Activated CD4-positive, alpha-beta T cell treated with anti-CD3 and anti-CD28 coated beads, Interleukin-2, amount 10 ng/mL, durations not matched to agents 24 days and 14 days (primary cell): ENCODE measurements around the gene PRAC1. TPM values are rescaled to one million over a fixed set of nuclear protein-coding genes. Genes with fewer than 3 reads are reported as not detected.

Experiments
- DNase-seq: peaks from one replicate; pipeline ENCODE4 v3.0.0; 2022
- H3K27ac Mint-ChIP-seq: one replicate; pipeline ENCODE4 v1.8.0; 2022; ENCODE audit warnings: mild to moderate bottlenecking, mixed read lengths
- H3K27me3 Mint-ChIP-seq: one replicate; pipeline ENCODE4 v1.8.0; 2022; ENCODE audit warnings: mixed read lengths
- H3K36me3 Mint-ChIP-seq: one replicate; pipeline ENCODE4 v1.8.0; 2022; ENCODE audit warnings: low read depth, mild to moderate bottlenecking, mixed read lengths
- H3K4me1 Mint-ChIP-seq: one replicate; pipeline ENCODE4 v1.8.0; 2021; ENCODE audit warnings: mixed read lengths
- H3K4me3 Mint-ChIP-seq: one replicate; pipeline ENCODE4 v1.8.0; 2022; ENCODE audit warnings: mild to moderate bottlenecking, moderate library complexity, mixed read lengths
- H3K9me3 Mint-ChIP-seq: one replicate; pipeline ENCODE4 v1.8.0; 2021; ENCODE audit warnings: mixed read lengths
- intact Hi-C: fragments of 100-400 bp; cut with micrococcal nuclease; formaldehyde crosslinking; loops from one replicate; pipeline ENCODE4 v1.15.1; 2023
- total RNA-seq: library from RNA; stranded (reverse); gene quantifications from 2 replicates; pipeline ENCODE4 v1.2.3, GENCODE V29; 2022

The PRAC1 gene
- total RNA-seq, 1 donor from 2014 or later, result not detected

DNA sequence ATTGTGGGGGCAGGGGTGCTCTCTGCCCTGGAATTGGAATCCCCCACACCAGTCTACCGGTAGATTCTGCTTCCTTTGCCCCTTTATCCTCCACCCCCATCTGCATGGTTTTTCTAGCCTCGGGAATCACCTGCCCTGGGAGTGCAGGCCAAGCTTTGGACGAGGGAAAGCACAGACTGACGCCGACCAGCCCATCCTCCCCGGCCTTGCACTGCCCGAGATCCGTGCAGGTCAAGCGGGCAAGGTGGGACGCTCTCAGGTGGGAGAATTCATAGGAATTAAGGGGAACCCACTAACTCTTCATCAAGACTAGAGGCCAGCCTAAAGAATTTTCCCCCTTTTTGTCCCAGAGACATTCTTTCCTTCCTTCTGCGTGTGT is 16.1 kb upstream of the PRAC1 start:
- Mint-ChIP-seq H3K36me3 (peaks cover 2% of the 10 kb centered on the region), H3K4me1 (peaks cover 8% of the 10 kb centered on the region), H3K27me3 (peaks cover 96% of the 10 kb centered on the region), H3K9me3 (no peaks in the 10 kb centered on the region), H3K27ac (no peak overlapping the region), H3K4me3 (no peak overlapping the region)
- intact Hi-C loops, result no loop called here
- DNase-seq, result no peak

DNA sequence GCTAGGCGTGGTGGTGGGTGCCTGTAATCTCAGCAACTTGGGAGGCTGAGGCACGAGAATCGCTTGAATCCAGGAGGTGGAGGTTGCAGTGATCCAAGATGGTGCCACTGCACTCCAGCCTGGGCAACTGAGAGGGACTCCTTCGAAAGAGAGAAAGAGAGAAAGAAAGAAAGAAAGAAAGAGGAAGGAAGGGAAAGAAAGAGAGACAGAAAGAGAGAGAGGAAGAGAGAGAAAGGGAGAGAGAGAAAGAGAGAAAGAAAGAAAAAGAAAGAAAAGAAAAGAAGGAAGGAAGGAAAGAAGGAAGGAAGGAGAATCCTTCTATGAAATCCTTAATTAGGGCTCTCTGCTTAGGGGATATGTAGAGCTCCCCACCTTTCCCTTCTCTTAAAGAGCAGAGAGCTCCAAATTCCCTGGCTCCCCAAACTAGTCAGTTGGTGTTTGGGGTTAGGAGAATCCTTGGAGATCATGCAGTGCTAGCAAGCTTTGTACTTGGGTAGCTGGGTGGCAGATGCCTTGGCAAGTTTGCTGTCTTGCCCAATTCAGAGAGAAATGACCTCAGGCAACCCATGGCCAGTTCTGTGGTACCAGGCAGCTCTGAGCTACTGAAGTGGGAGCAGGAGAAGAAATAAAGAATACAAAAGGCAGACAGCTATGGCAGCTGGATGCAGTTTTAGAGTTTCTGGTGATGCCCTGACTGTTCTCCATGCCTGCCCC is 15.2 kb upstream of the PRAC1 start:
- Mint-ChIP-seq H3K27me3 (peaks cover 93% of the 10 kb centered on the region), H3K4me1 (peaks cover 14% of the 10 kb centered on the region), H3K36me3 (peaks cover 2% of the 10 kb centered on the region), H3K9me3 (no peaks in the 10 kb centered on the region), H3K27ac (no peak overlapping the region), H3K4me3 (no peak overlapping the region)
- no peak for DNase-seq
- intact Hi-C loops, result no loop called here

DNA sequence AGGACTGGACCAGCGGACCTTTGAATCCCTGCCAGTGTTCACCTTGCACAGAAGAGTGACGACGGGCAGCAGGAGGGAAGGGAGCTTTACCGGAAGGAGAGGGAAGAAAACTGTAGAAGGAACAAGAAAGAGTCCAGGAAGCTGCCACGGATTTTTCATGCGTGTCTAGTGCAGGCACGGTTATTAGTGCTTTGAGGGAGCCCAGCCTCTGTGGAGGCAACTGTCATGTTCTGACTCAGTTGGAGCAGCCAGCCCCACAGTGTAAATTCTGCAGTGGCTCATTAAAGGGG is 12.7 kb upstream of the PRAC1 start:
- H3K4me3 Mint-ChIP-seq, result no peak overlapping the region
- H3K9me3 Mint-ChIP-seq, result no peaks in the 10 kb centered on the region
- peaks cover 92% of the 10 kb centered on the region for H3K27me3 Mint-ChIP-seq
- no peak overlapping the region for H3K27ac Mint-ChIP-seq
- DNase-seq, result no peak
- intact Hi-C loops, result no loop called here
- peaks cover 2% of the 10 kb centered on the region for H3K36me3 Mint-ChIP-seq
- H3K4me1 Mint-ChIP-seq, result peaks cover 14% of the 10 kb centered on the region

DNA sequence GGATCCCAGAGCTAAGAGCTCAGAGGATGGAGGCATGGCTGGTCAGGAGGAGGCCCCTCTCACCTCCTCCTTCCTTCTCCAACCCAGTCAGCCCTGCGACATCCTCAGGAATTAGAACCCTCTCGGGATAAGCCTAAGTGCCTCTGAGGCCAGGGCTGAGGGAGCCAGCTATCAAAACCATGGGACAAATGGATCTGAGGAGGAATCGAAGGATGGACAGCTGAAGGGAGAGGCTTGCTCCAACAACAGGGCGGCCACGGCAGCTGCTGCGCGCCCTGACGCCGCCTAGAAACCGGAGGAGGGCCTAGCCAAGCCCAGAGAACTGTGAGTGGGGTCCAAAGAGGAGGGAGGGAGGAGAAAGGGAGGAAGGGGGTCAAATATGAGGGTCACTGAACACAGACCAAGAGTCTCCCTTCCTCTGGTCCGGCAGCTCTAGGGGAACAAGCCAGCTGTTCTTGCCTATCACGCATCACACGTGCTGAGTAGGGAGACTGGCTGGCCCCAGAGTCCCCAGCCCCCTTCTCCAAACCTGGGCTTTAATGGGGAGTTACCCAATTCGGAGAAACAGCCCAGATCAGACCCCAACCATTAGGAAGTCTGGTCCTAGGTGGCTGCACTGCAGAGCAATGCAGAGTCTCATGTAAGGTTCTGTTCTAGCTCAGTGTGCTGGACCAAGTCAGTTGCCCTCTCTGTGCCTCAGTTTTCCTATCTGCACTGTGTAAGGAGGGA is 12.2 kb upstream of the PRAC1 start:
- Mint-ChIP-seq H3K4me3 (no peak overlapping the region), H3K4me1 (peaks cover 14% of the 10 kb centered on the region), H3K27me3 (peaks cover 92% of the 10 kb centered on the region), H3K36me3 (peaks cover 2% of the 10 kb centered on the region), H3K9me3 (no peaks in the 10 kb centered on the region), H3K27ac (no peak overlapping the region)
- intact Hi-C loops, result no loop called here
- DNase-seq, result no peak

DNA sequence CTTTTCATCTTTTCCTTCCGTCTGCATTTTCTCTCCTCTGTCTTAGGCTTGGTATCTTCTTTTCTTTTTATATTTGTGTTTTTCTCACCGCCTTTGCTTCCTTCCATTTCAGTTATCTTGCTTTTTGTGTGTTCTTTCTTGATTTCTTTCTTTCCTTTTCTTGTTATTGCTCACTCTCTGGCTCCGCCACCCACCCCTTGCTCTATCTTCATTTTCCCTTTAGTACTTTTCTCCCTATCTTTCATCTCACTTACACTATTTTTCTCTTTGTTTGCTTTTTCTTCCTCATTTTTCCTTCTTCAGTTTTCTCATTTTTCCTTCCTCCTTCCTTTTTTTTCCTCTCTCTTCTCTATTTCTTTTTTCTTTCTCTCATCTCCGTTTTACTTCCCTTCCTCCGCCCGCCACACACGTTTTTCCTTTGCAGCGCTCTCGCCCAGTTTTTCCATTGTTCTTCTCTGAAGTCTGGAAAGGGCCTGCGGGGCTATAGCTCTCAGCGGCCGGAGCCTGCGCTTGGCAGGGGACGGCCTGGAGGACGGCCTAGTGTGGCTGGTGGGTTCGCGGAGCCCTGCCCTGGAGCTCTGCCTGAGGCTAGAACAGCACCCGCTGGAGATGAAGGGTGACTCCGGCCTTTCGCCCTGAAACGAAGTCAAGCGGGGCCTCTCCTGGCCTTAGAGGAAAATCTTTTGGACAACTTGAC is 11.5 kb upstream of the PRAC1 start:
- Mint-ChIP-seq H3K4me3 (peak overlapping the region; percentile 9), H3K36me3 (peaks cover 2% of the 10 kb centered on the region), H3K27ac (no peak overlapping the region), H3K9me3 (no peaks in the 10 kb centered on the region), H3K27me3 (peaks cover 93% of the 10 kb centered on the region), H3K4me1 (peaks cover 16% of the 10 kb centered on the region)
- intact Hi-C loops, result no loop called here
- no peak for DNase-seq

DNA sequence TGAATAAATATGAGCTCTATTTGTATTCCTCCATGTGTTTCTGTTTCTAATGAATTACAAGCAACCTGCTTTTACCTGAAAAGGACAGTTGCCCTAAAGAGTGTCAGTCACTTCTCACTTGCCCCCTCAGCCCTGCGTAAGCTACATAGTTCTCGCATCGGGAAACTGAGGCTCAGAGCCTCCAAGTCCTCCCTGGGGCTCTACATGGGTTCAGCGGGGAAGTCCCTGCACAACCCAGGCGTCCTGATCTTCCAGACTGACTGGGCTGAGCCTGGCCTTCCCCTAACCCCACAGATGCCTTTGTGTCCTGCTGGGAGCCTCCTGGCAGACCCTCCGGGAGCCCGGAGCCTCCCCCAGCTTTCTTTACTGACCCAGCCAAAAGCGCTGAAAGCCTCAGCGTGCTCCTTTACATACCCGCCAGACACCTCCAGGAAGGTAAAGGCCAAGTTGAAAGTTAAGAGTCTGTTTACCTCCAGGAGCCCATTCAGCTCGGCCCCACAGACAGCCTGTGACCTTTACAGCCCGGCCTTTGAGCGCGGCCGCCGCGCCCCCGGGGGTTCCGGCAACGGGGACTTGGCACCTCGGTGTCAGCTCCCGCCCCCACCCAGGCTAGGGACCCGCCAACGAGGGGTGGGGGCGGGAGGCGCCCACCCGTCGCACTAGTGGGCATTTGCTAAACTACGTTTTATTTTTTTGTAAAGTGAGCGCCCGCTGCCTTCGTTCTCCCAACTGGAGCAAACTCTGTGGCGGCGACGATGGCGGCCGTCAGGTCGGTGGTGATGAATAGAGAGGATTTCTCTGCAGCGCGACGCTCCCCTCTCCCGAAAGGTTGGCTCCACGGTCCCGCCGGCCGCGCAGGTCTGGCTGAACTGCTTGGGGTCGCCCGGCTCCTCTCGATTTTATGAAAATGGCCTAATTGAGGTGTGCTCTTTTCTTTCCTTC is 10.6 kb upstream of the PRAC1 start:
- no peaks in the 10 kb centered on the region for H3K9me3 Mint-ChIP-seq
- peaks cover 90% of the 10 kb centered on the region for H3K27me3 Mint-ChIP-seq
- peaks cover 17% of the 10 kb centered on the region for H3K4me1 Mint-ChIP-seq
- DNase-seq, result no peak
- no peak overlapping the region for H3K27ac Mint-ChIP-seq
- peak overlapping the region; percentile 9 for H3K4me3 Mint-ChIP-seq
- intact Hi-C loops, result no loop called here
- peaks cover 2% of the 10 kb centered on the region for H3K36me3 Mint-ChIP-seq

DNA sequence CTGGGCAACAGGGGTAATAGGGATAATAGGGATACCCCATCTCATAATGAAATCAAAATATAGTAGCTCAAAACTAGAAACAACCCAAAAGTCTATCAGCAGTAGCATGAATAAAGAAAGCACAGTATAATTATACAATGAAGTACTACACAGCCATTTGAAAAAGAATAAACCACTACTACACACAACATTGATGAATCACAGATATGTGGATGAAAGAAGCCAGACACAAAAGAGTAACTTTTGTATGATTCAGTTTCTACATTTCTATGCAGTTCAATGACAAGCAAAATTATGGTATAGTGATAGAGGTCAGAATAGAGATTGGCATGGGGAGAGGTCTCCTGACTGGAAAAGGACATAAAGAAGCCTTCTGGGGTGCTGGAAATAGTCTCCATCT is 9.0 kb upstream of the PRAC1 start:
- Mint-ChIP-seq H3K27ac (no peak overlapping the region), H3K4me3 (no peak overlapping the region), H3K4me1 (peaks cover 17% of the 10 kb centered on the region), H3K36me3 (peaks cover 2% of the 10 kb centered on the region), H3K27me3 (peaks cover 91% of the 10 kb centered on the region), H3K9me3 (no peaks in the 10 kb centered on the region)
- intact Hi-C loops, result no loop called here
- DNase-seq, result no peak

DNA sequence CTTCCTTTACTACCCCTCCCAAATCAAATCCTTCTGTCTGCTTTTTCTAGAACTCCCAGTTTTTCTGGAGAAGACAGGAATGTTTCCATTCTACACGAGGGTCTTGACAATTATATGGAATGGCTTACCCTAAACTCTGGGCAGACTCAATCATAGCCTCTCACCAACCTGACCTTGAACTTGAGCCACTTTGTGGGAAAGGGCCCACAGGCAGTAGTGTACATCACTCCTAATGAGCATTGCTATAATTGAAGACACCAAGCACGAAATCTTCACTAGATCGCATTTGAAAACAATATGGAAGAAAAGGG is 7.9 kb upstream of the PRAC1 start:
- Mint-ChIP-seq H3K4me3 (no peak overlapping the region), H3K4me1 (peaks cover 18% of the 10 kb centered on the region), H3K27me3 (peaks cover 91% of the 10 kb centered on the region), H3K9me3 (no peaks in the 10 kb centered on the region), H3K36me3 (peaks cover 2% of the 10 kb centered on the region), H3K27ac (no peak overlapping the region)
- no peak for DNase-seq
- intact Hi-C loops, result no loop called here

DNA sequence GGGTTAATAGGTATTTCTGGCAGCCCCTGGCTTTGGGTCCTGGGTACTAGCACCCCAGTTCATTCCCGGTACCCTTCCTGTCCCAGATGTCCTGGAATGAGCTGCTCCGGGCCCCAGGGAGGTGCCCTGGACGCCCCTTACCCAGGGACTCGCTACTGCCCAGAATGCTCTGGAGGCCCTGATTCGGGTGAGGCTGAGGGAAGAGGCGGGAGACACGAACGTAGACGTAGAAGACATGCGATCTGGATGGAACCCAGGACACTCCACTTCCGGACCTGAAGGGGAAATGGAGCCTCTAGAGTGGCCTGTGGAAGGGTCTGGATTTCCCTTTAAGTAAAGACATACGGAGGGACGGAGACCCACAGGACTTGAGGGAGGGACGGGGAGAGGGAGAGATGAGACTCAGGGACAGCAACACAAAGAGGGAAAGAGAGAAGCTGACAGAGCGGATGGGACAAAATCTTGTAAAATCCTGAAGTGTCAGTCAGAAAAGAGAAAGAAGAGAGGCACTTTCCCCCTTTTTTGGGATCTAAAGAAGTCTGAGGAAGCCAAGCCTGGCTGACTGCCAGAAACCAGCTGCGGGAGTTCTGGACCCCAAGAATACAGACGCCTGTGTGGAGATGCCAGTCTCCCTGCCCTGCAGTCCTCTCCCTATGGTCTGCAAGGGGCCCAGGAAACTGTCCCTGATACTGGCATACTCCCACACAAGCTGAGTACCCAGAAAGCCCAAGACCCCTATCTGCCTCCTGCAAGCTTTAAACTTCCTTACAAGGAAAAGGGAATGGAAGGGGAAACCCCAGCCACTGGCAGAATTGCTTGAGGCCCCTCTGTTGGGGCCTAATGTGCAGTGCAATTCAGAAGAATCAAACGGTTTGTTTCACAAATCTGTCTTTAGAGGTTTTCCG is 7.3 kb upstream of the PRAC1 start:
- no peak overlapping the region for H3K4me3 Mint-ChIP-seq

DNA sequence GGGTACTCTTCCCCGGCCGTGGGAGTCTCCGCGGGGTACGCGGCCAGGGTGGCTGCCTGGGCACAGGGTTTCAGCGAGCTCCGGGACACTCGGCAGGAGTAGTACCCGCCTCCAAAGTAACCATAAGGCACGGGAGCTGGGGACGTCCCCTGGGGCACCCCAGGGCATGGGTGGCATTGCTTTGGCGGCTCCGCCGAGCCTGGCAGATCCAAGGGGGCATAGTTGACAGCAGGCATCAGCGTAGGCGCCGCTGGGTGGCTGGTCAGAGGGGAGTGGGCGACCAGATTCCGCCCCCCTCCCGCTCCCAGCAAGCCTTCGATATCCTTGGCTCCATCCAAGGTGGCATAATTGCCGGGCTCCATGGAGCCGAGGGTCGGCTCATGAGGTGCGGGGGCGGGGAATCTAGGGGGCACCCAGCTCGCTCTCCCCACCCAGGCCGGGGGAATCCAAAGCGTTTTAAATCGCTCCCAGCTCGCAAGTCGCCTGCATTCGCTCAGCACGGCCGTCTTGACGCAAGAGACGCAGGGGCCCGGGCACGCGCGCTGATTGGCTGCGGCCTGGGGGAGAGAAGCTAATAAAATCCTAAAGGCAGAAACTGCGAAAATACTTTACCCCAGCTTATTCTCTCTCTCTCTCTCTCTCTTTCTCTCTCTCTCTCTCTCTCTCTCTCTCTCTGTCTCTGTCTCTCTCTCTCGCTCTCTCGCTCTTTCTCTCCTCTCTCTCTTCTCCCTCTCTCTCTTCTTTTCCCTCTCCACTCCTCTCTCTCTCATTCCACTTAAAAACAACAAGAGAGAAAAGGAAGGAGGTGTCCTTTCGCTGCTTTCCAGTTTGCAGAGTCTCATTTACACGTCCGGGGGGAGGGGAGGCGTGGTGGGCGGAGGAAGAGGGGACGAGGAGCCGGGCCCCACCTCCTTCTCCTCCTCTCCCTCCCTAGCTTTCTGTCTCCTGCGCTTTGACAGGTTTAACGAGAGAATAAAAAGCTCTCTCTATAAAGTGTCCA is 6.2 kb upstream of the PRAC1 start, which contains the start of gene HOXB13:
Gene HOXB13, minus strand, starts transcription at position 519 of the 1,000 bp plus-strand sequence. Its CDS starts 157 bp downstream, at position 362.
- no peak for DNase-seq
- Mint-ChIP-seq H3K27me3 (peaks cover 91% of the 10 kb centered on the region), H3K4me3 (peak within 1 kb of the TSS; percentile 44), H3K4me1 (peaks cover 21% of the 10 kb centered on the region), H3K27ac (no peak within 1 kb of the TSS), H3K9me3 (no peaks in the 10 kb centered on the region), H3K36me3 (no peaks in the 10 kb centered on the region)
- intact Hi-C loops, result loop anchor here (10.0 kb wide), 1 partner anchor 1236 kb away; the partner anchor contains the start of gene DLX4

More for the DNA sequence above, 7.3 kb upstream of the PRAC1 start:
- H3K4me1 Mint-ChIP-seq, result peaks cover 19% of the 10 kb centered on the region
- H3K27me3 Mint-ChIP-seq, result peaks cover 91% of the 10 kb centered on the region
- intact Hi-C loops, result loop anchor here (10.0 kb wide), 1 partner anchor 1235 kb away; the partner anchor contains the start of gene DLX4
- no peak for DNase-seq
- no peak overlapping the region for H3K27ac Mint-ChIP-seq
- H3K9me3 Mint-ChIP-seq, result no peaks in the 10 kb centered on the region
- peaks cover 2% of the 10 kb centered on the region for H3K36me3 Mint-ChIP-seq

DNA sequence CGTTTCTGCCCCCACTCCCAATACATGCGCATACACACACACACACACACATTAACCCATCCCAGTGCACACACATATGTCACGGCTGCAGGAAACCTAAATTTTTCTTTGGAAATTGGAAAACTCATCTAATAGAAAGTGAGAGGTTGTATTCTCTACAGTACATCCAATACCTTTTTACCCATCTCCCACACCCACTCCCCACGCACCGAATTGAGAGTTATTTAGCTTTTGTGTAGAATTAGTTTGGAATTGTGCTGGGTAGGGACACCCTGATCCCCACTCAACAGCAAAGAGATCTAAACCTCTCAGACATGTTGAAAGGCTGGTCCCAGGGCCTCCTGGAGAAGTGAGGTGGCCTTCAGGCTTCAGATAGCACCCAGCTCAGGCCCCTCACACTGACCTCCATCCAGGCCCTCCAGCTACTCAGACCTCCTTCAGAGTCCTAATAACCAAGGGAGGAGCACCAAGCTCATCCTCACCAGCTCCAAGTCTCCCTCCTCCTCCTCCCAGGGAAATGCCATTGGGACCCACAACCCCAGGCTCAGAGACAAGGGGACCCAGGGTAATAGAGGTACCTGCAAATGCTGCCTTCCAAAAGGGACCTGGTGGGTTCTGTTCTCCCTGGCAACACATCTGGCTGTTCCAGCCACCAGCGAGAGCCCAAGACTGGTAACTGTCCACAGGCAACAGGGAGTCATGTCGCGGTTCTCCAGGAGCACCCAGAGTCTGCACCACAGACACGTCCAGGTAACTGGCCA is 5.3 kb upstream of the PRAC1 start:
- H3K9me3 Mint-ChIP-seq, result no peaks in the 10 kb centered on the region
- peaks cover 16% of the 10 kb centered on the region for H3K4me1 Mint-ChIP-seq
- no peaks in the 10 kb centered on the region for H3K36me3 Mint-ChIP-seq
- peaks cover 93% of the 10 kb centered on the region for H3K27me3 Mint-ChIP-seq
- H3K27ac Mint-ChIP-seq, result peak overlapping the region; percentile 8
- DNase-seq, result no peak
- no peak overlapping the region for H3K4me3 Mint-ChIP-seq
- intact Hi-C loops, result loop anchor here (10.0 kb wide), 1 partner anchor 1237 kb away; the partner anchor contains the start of gene DLX4
